ENCODE measurements around the gene FSTL4.
A peak's percentile ranks its signal among the peaks of the same experiment; 100 is the strongest.

FSTL4 gene

DNA sequence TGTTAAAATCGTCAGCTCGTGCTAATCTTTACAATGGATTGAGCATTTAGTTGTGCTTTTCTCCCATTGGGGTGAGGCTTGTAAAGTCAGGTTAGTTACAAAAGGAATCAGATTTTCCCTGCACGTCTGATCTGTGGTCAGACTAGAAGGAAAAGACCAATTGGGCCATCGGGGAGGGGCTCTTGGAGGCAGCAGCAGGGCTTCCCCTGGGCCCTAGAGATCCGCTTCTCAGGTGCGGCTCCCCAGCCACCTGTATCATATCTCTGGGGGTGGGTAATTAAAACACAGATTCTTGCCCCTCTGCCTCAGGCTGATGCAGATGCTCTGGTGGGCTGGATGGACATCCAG is 360.2 kb downstream of the FSTL4 start:
- Histone ChIP-seq H3K9me3 (replicated peaks; ENCODE audit: insufficient read depth, low read length) (no peaks in the 10 kb centered on the region), H3F3A (ENCODE audit: insufficient read depth, low read length) (no peaks in the 10 kb centered on the region), H3K79me2 (ENCODE audit: low read length) (no peaks in the 10 kb centered on the region), H3K4me2 (ENCODE audit: low read depth, low read length) (no peak overlapping the region), H3K9me2 (replicated peaks; ENCODE audit: insufficient read depth, low read length) (no peaks in the 10 kb centered on the region), H4K20me1 (ENCODE audit: insufficient read depth, low read length) (no peaks in the 10 kb centered on the region), H3K27ac (ENCODE audit: low read length) (no peak overlapping the region), H3K4me3 (ENCODE audit: low read length) (no peak overlapping the region), H3K4me1 (ENCODE audit: low read length) (0 out of 2 replicates have a peak, but pooled peaks cover 9% of the 10 kb centered on the region), H3K9ac (ENCODE audit: low read length) (no peak overlapping the region), H3K36me3 (replicated peaks; ENCODE audit: insufficient read depth, low read length) (no peaks in the 10 kb centered on the region), H3K27me3 (replicated peaks; ENCODE audit: insufficient read depth, low read length) (no peaks in the 10 kb centered on the region), H2AFZ (ENCODE audit: low read length) (no peak overlapping the region)
- no peak for TF ChIP-seq EZH2phosphoT487 (IDR thresholded peaks at IDR 0.05; ENCODE audit: low read length)
- TF ChIP-seq, protein P1, sequence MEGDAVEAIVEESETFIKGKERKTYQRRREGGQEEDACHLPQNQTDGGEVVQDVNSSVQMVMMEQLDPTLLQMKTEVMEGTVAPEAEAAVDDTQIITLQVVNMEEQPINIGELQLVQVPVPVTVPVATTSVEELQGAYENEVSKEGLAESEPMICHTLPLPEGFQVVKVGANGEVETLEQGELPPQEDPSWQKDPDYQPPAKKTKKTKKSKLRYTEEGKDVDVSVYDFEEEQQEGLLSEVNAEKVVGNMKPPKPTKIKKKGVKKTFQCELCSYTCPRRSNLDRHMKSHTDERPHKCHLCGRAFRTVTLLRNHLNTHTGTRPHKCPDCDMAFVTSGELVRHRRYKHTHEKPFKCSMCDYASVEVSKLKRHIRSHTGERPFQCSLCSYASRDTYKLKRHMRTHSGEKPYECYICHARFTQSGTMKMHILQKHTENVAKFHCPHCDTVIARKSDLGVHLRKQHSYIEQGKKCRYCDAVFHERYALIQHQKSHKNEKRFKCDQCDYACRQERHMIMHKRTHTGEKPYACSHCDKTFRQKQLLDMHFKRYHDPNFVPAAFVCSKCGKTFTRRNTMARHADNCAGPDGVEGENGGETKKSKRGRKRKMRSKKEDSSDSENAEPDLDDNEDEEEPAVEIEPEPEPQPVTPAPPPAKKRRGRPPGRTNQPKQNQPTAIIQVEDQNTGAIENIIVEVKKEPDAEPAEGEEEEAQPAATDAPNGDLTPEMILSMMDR (IDR thresholded peaks at IDR 0.05; ENCODE audit: low read length) = no peak
- no peak for TF ChIP-seq EZH2 (optimal IDR thresholded peaks at IDR 0.05; ENCODE audit: low read depth, low read length)
- DNase-seq = no peak

GRCh38 chr5:133251296-133252132 is 360.8 kb downstream of the FSTL4 start:
- H3K9me2 ChIP-seq (replicated peaks; ENCODE audit: insufficient read depth, low read length) = no peaks in the 10 kb centered on the region
- no peak overlapping the region for H2AFZ ChIP-seq (ENCODE audit: low read length)
- H3K27me3 ChIP-seq (replicated peaks; ENCODE audit: insufficient read depth, low read length) = no peaks in the 10 kb centered on the region
- no peaks in the 10 kb centered on the region for H3F3A ChIP-seq (ENCODE audit: insufficient read depth, low read length)
- H3K4me2 ChIP-seq (ENCODE audit: low read depth, low read length) = no peak overlapping the region
- 0 out of 2 replicates have a peak, but pooled peaks cover 9% of the 10 kb centered on the region for H3K4me1 ChIP-seq (ENCODE audit: low read length)
- no peaks in the 10 kb centered on the region for H3K9me3 ChIP-seq (replicated peaks; ENCODE audit: insufficient read depth, low read length)
- H3K36me3 ChIP-seq (replicated peaks; ENCODE audit: insufficient read depth, low read length) = no peaks in the 10 kb centered on the region
- H3K4me3 ChIP-seq (ENCODE audit: low read length) = no peak overlapping the region
- no peak for DNase-seq
- H4K20me1 ChIP-seq (ENCODE audit: insufficient read depth, low read length) = no peaks in the 10 kb centered on the region
- TF ChIP-seq, protein P1 (IDR thresholded peaks at IDR 0.05; ENCODE audit: low read length) = no peak
- TF ChIP-seq EZH2phosphoT487 (IDR thresholded peaks at IDR 0.05; ENCODE audit: low read length) (no peak), EZH2 (optimal IDR thresholded peaks at IDR 0.05; ENCODE audit: low read depth, low read length) (no peak)
- H3K9ac ChIP-seq (ENCODE audit: low read length) = no peak overlapping the region
- no peaks in the 10 kb centered on the region for H3K79me2 ChIP-seq (ENCODE audit: low read length)
- no peak overlapping the region for H3K27ac ChIP-seq (ENCODE audit: low read length)

DNA sequence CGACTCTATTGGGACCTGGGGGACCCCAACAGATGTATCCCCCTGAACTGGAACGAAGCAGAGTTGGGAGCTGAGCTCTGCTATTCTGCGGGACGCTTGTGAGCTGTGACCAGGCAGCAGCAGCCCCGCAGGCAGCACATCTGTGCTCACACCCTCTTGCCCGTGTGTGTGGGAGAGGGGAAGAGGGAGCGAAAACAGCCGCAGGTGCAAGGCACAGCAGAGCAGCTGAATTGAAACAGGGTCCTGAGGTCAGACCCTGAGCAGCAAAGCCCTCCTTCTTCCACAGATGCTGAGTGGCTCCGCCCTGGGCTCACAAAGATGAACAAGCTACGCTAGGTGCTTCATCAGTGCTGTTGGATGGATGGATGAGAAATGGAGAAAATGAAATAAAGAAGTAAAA is 361.8 kb downstream of the FSTL4 start:
- no peak overlapping the region for H3K4me3 ChIP-seq (ENCODE audit: low read length)
- H3K9me3 ChIP-seq (replicated peaks; ENCODE audit: insufficient read depth, low read length) = no peaks in the 10 kb centered on the region
- TF ChIP-seq EZH2 (optimal IDR thresholded peaks at IDR 0.05; ENCODE audit: low read depth, low read length) = no peak
- TF ChIP-seq, protein P1 (IDR thresholded peaks at IDR 0.05; ENCODE audit: low read length) = no peak
- no peak for TF ChIP-seq EZH2phosphoT487 (IDR thresholded peaks at IDR 0.05; ENCODE audit: low read length)
- peak; percentile 54 for DNase-seq
- H3K9ac ChIP-seq (ENCODE audit: low read length) = no peak overlapping the region
- H3K36me3 ChIP-seq (replicated peaks; ENCODE audit: insufficient read depth, low read length) = no peaks in the 10 kb centered on the region
- no peaks in the 10 kb centered on the region for H3K79me2 ChIP-seq (ENCODE audit: low read length)
- no peak overlapping the region for H2AFZ ChIP-seq (ENCODE audit: low read length)
- 0 out of 2 replicates have a peak, but pooled peaks cover 9% of the 10 kb centered on the region for H3K4me1 ChIP-seq (ENCODE audit: low read length)
- H4K20me1 ChIP-seq (ENCODE audit: insufficient read depth, low read length) = no peaks in the 10 kb centered on the region
- H3K4me2 ChIP-seq (ENCODE audit: low read depth, low read length) = 0 out of 2 replicates have a peak overlapping the region, but pooled peaks have one; percentile 2
- H3K9me2 ChIP-seq (replicated peaks; ENCODE audit: insufficient read depth, low read length) = no peaks in the 10 kb centered on the region
- no peaks in the 10 kb centered on the region for H3K27me3 ChIP-seq (replicated peaks; ENCODE audit: insufficient read depth, low read length)
- no peaks in the 10 kb centered on the region for H3F3A ChIP-seq (ENCODE audit: insufficient read depth, low read length)
- H3K27ac ChIP-seq (ENCODE audit: low read length) = no peak overlapping the region
